K562 (cell line): ENCODE results near the gene CENPX. TPM values are rescaled to one million over a fixed set of nuclear protein-coding genes. Genes with fewer than 3 reads are reported as not detected.

Source experiments
- ATAC-seq: fragments of 200-7000 bp; cut with Tn5 transposase; 3 replicates; pipeline ENCODE4 v1.9.1; 2020; ENCODE audit warnings: moderate library complexity
- BruUV-seq: library from RNA; stranded (reverse); fragments of 400-500 nt; replicated peaks from 2 replicates; lab custom pipeline; 2021; lab: Mats Ljungman, UMichigan
- CTCF ChIA-PET: fragments of 300-600 bp; formaldehyde crosslinking; extraction: SDS; loops from one replicate; lab custom pipeline; 2021; ENCODE audit warnings: low intra/inter-chr PET ratio; lab: Yijun Ruan, JAX
- POLR2A ChIA-PET: fragments of 300-600, 350-650 bp; sonication (Branson Sonifier 250); formaldehyde crosslinking; extraction: SDS; loops from one replicate; lab custom pipeline; 2021; ENCODE audit warnings: antibody characterized with exemption, inconsistent platforms; lab: Yijun Ruan, JAX
- DNase-seq, 4 experiments: peaks; one replicate each; pipeline versions ENCODE4 v3.0.0 to v3.0.0-alpha.2; 2011 to 2018; ENCODE audit warnings: low spot score in 3 of 4, mixed read lengths in 3 of 4; ENCODE audit errors: extremely low read depth in 1 of 4
- FAIRE-seq: peaks from 2 replicates; lab custom pipeline; 2011; peaks lifted over from hg19 to GRCh38; lab: Jason Lieb, UNC
- H2AFZ ChIP-seq: 2 replicates; pipeline ENCODE4 v1.6.0; 2011; ENCODE audit warnings: low read depth, low read length, control low read depth, inconsistent platforms
- H3K27ac ChIP-seq: fragments of 200-600 bp; 3 replicates; pipeline ENCODE4 v1.8.0; 2011; ENCODE audit warnings: low read depth, mild to moderate bottlenecking, control low read depth, inconsistent platforms, low read length, moderate library complexity, mixed read lengths; ENCODE audit errors: extremely low read depth
- H3K27me3 ChIP-seq, 2 experiments: fragments of 300-600 bp in 1 of 2; 2 replicates in 1 of 2; 3 replicates in 1 of 2; pipeline versions ENCODE4 v1.6.0 to v1.8.0; 2011; ENCODE audit warnings: inconsistent platforms in 2 of 2, low read length in 2 of 2, mild to moderate bottlenecking in 1 of 2, mixed read lengths in 1 of 2, moderate library complexity in 1 of 2; ENCODE audit not compliant: control insufficient read depth in 2 of 2, insufficient read depth in 2 of 2
- H3K36me3 ChIP-seq: fragments of 300-600 bp; 3 replicates; pipeline ENCODE4 v1.8.0; 2011; ENCODE audit warnings: mild to moderate bottlenecking, low read length, inconsistent platforms; ENCODE audit not compliant: control insufficient read depth, insufficient read depth
- H3K4me1 ChIP-seq, 2 experiments: fragments of 200-600 bp in 1 of 2; replicated peaks in 1 of 2; 2 replicates in 1 of 2; 3 replicates in 1 of 2; pipeline versions ENCODE4 v1.5.1 to v1.8.0; 2011; ENCODE audit warnings: inconsistent platforms in 2 of 2, low read length in 2 of 2, mild to moderate bottlenecking in 1 of 2, mixed read lengths in 1 of 2, moderate library complexity in 1 of 2; ENCODE audit not compliant: control insufficient read depth in 2 of 2, insufficient read depth in 2 of 2
- H3K4me2 ChIP-seq: 2 replicates; pipeline ENCODE4 v1.6.1; 2011; ENCODE audit warnings: low read length, control low read depth, inconsistent platforms, mixed read lengths; ENCODE audit not compliant: insufficient read depth
- H3K4me3 ChIP-seq: fragments of 200-600 bp; sonication (generic), shearing (Covaris generic); 2 replicates; pipeline ENCODE4 v1.5.1; 2016; ENCODE audit warnings: control low read depth, inconsistent platforms
- H3K79me2 ChIP-seq: fragments of 200-600 bp; 3 replicates; pipeline ENCODE4 v1.8.0; 2011; ENCODE audit warnings: low read length, inconsistent platforms; ENCODE audit not compliant: control insufficient read depth, insufficient read depth
- H3K9ac ChIP-seq, 2 experiments: 2 replicates each; pipeline versions ENCODE4 v1.6.0 to v1.6.1; 2011; ENCODE audit warnings: low read depth in 2 of 2, low read length in 2 of 2, control low read depth in 1 of 2, inconsistent platforms in 1 of 2, mild to moderate bottlenecking in 1 of 2, mixed read lengths in 1 of 2; ENCODE audit not compliant: insufficient read depth in 1 of 2
- H3K9me1 ChIP-seq: one replicate; pipeline ENCODE4 v1.6.0; 2011; ENCODE audit warnings: inconsistent platforms, mild to moderate bottlenecking, low read length, moderate library complexity; ENCODE audit not compliant: control insufficient read depth, insufficient read depth
- H3K9me3 ChIP-seq: replicated peaks from 2 replicates; pipeline ENCODE4 v1.5.1; 2011; ENCODE audit warnings: low read depth, low read length, inconsistent platforms; ENCODE audit not compliant: control insufficient read depth, insufficient read depth
- H4K20me1 ChIP-seq: replicated peaks from 2 replicates; pipeline ENCODE4 v1.6.1; 2011; ENCODE audit warnings: low read length, inconsistent platforms, mixed read lengths; ENCODE audit not compliant: control insufficient read depth, insufficient read depth
- CC2D1A ChIP-seq: fragments of 450-650 bp; IDR thresholded peaks from 2 replicates; pipeline ENCODE4 v1.6.1; 2017; ENCODE audit warnings: mild to moderate bottlenecking
- CCAR2 ChIP-seq: fragments of 200-400 bp; formaldehyde crosslinking; IDR thresholded peaks from 2 replicates; pipeline ENCODE4 v1.6.1; 2017; ENCODE audit warnings: mild to moderate bottlenecking, low read depth, low read length
- CREM ChIP-seq: IDR thresholded peaks from 2 replicates; pipeline ENCODE4 v1.6.1; 2014; ENCODE audit warnings: antibody characterized with exemption, low read depth
- NFIC ChIP-seq: fragments of 450-650 bp; IDR thresholded peaks from 2 replicates; pipeline ENCODE4 v1.6.1; 2017; ENCODE audit warnings: mild to moderate bottlenecking, inconsistent platforms
- NR4A1 ChIP-seq, 2 experiments: fragments of 250-450 bp in 1 of 2; fragments of 450-650 bp in 1 of 2; sonication (Bioruptor Pico) in 1 of 2; IDR thresholded peaks; 2 replicates each; pipeline versions ENCODE4 v1.4.0 to v1.6.1; 2016 to 2020; ENCODE audit warnings: mild to moderate bottlenecking in 2 of 2, missing compliant biosample characterization in 1 of 2, missing genetic modification characterization in 1 of 2, moderate library complexity in 1 of 2
- ZC3H4 ChIP-seq: sonication (generic); formaldehyde crosslinking; IDR thresholded peaks from 2 replicates; pipeline ENCODE4 v1.9.0; 2021; ENCODE audit warnings: missing genetic modification reagents, borderline replicate concordance
- ZNF431 ChIP-seq: sonication (generic); formaldehyde crosslinking; IDR thresholded peaks from 2 replicates; pipeline ENCODE4 v1.8.0; 2022; ENCODE audit warnings: mild to moderate bottlenecking, missing genetic modification reagents
- WGBS: fragments of 100-300 bp; shearing (Covaris generic); methylation state at CpG from one replicate; pipeline ENCODE4 v1.1.6; 2016; ENCODE audit warnings: low coverage, mixed read lengths; ENCODE audit not compliant: insufficient coverage; ENCODE audit errors: missing lambda C conversion rate; 5-methylcytosine and 5-hydroxymethylcytosine counted together
- in situ Hi-C: fragments of 300-500 bp; cut with MboI; formaldehyde crosslinking; loops from 4 replicates; pipeline ENCODE4 v1.15.0; 2018; ENCODE audit warnings: inconsistent platforms, mixed read lengths
- intact Hi-C: fragments of 100-400 bp; cut with micrococcal nuclease; formaldehyde crosslinking; loops from 2 replicates; pipeline ENCODE4 v1.14.2; 2022
- polyA plus RNA-seq, 8 experiments: library from polyadenylated mRNA; depleted of rRNA in 4 of 8; stranded (reverse) in 5 of 8; unstranded in 3 of 8; fragments of >200 nt; fragmentation: Nextera tagmentation in 2 of 8; fragmentation: Illumina TruSeq in 1 of 8; extraction: Ambion mirVana in 2 of 8; extraction: Trizol in 1 of 8; gene quantifications; 2 replicates each; pipeline versions ENCODE4 v1.2.1 to v1.2.3, GENCODE V29; 2011 to 2014; ENCODE audit warnings: inconsistent platforms in 1 of 8, missing spikeins in 1 of 8
- total RNA-seq, 7 experiments: library from RNA; depleted of rRNA in 6 of 7; stranded (reverse); fragments of >200 nt in 6 of 7; fragmentation: Illumina TruSeq in 2 of 7; extraction: Trizol in 2 of 7; gene quantifications; 2 replicates each; pipeline versions ENCODE4 v1.2.1 to v1.2.3, GENCODE V29; 2011 to 2021; ENCODE audit warnings: low replicate concordance in 1 of 7

The CENPX gene
- total and polyA plus RNA-seq, 9 of the 15 experiments (the other 6 are each of a cell fraction or from before 2014, with no cell fraction given), result 32.7 to 352 (median 127) TPM

- H3K9ac ChIP-seq, result peak overlapping the region in 1 of 2 experiments; percentile 65; a peak in 1 of 4 replicates
- TF ChIP-seq CREM, result no peak
- no peak for TF ChIP-seq CCAR2
- no peak for TF ChIP-seq NR4A1 (CRISPR knock-in tag; IDR thresholded peaks at IDR 0.05)
- no peak for TF ChIP-seq NR4A1 (tag; IDR thresholded peaks at IDR 0.05)
- TF ChIP-seq CC2D1A, result no peak
- no peak for TF ChIP-seq ZC3H4 (CRISPR knock-in tag)
- no peak for TF ChIP-seq ZNF431 (CRISPR knock-in tag)
- no peak for TF ChIP-seq NFIC
- H3K4me1 ChIP-seq, result peaks cover 6 to 65% of the 10 kb centered on the region in 2 experiments; a peak in 3 of 5 replicates
- no peaks in the 10 kb centered on the region for H4K20me1 ChIP-seq
- peaks cover 2% of the 10 kb centered on the region for H3K9me1 ChIP-seq
- peaks cover 36% of the 10 kb centered on the region; the same call in 2 of the 3 replicates for H3K36me3 ChIP-seq
- H3K27ac ChIP-seq, result no peak overlapping the region
- ChIA-PET POLR2A (no interaction called here), CTCF (no interaction called here)
- no peaks in the 10 kb centered on the region for H3K27me3 ChIP-seq
- no peak overlapping the region for H2AFZ ChIP-seq
- in situ Hi-C loops, result no loop called here
- 82% methylated on average over 19 of the region's 21 CpGs for WGBS
- no peak for FAIRE-seq
- no peaks in the 10 kb centered on the region for H3K9me3 ChIP-seq
- ATAC-seq, result no peak
- peak in 1 of 4 experiments; percentile 9 for DNase-seq
- BruUV-seq, result no TSS peak
- peaks cover 12% of the 10 kb centered on the region; the same call in 2 of the 3 replicates for H3K79me2 ChIP-seq
- no peak overlapping the region for H3K4me2 ChIP-seq
- H3K4me3 ChIP-seq, result no peak overlapping the region
- intact Hi-C loops, result no loop called here
These were observed 24.2 kb upstream of the CENPX start for GRCh38 chr17:82046903-82047302.
